ENCODE results near the gene ADRM1.

Gene ADRM1

DNA sequence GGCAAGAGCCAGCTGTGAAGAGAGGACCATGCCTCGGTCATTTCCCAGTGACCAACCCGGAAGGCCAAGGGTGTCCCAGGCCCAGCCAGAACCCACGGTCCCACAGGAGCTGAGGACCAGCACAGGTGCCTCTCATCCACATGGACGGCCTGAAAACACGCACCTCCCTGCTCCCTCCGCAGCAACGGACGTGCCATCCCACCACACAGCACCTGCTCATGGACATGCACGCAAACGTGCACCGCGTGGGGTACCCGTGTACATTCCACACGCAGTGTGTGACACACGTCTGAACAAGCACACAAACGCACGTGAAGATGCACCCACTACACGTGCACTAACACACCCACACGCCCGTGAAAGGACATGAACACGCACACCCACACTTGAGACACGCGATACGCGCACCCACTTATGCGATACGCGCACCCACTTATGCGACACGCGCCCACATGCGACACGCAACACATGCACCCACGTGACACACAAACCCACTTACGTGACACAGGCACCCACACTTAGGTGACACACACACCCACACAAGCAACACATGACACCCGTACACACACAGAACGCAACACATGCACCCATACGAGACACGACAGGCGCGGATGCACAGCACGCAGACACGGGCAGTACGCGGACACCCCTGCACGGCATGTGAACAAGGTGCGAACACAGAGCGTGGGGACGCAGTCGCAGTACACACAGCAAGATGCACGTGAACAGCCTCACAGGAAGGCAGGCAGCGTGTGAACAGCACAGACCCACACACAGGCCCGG, 34.2 kb downstream of the ADRM1 start:
- no peak for DNase-seq (ENCODE audit: extremely low spot score)
- no peak for TF ChIP-seq CTBP1 (IDR thresholded peaks at IDR 0.05; ENCODE audit: borderline replicate concordance)
- no peak for TF ChIP-seq FOXK2 (IDR thresholded peaks at IDR 0.05)
- no peak for TF ChIP-seq BHLHE40 (IDR thresholded peaks at IDR 0.05; ENCODE audit: borderline replicate concordance)
- TF ChIP-seq HDGF (IDR thresholded peaks at IDR 0.05; ENCODE audit: borderline replicate concordance) = no peak
- no peak for TF ChIP-seq FOXM1 (IDR thresholded peaks at IDR 0.05; ENCODE audit: borderline replicate concordance)
- TF ChIP-seq ARNT (IDR thresholded peaks at IDR 0.05) = no peak
- TF ChIP-seq, protein P1, sequence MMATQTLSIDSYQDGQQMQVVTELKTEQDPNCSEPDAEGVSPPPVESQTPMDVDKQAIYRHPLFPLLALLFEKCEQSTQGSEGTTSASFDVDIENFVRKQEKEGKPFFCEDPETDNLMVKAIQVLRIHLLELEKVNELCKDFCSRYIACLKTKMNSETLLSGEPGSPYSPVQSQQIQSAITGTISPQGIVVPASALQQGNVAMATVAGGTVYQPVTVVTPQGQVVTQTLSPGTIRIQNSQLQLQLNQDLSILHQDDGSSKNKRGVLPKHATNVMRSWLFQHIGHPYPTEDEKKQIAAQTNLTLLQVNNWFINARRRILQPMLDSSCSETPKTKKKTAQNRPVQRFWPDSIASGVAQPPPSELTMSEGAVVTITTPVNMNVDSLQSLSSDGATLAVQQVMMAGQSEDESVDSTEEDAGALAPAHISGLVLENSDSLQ (IDR thresholded peaks at IDR 0.05) = no peak
- TF ChIP-seq ELF4 (IDR thresholded peaks at IDR 0.05) = no peak
- no peak for TF ChIP-seq NFRKB (IDR thresholded peaks at IDR 0.05)
- no peak for TF ChIP-seq SP1 (IDR thresholded peaks at IDR 0.05)
- no peak for TF ChIP-seq TARDBP (IDR thresholded peaks at IDR 0.05)
- TF ChIP-seq FOXA1 (IDR thresholded peaks at IDR 0.05) = no peak
- no peak for TF ChIP-seq ZNF384 (IDR thresholded peaks at IDR 0.05)
- TF ChIP-seq L3MBTL2 (conservative IDR thresholded peaks at IDR 0.05) = no peak
- POLR2A ChIA-PET = no interaction called here
- CTCF ChIA-PET = no interaction called here

DNA sequence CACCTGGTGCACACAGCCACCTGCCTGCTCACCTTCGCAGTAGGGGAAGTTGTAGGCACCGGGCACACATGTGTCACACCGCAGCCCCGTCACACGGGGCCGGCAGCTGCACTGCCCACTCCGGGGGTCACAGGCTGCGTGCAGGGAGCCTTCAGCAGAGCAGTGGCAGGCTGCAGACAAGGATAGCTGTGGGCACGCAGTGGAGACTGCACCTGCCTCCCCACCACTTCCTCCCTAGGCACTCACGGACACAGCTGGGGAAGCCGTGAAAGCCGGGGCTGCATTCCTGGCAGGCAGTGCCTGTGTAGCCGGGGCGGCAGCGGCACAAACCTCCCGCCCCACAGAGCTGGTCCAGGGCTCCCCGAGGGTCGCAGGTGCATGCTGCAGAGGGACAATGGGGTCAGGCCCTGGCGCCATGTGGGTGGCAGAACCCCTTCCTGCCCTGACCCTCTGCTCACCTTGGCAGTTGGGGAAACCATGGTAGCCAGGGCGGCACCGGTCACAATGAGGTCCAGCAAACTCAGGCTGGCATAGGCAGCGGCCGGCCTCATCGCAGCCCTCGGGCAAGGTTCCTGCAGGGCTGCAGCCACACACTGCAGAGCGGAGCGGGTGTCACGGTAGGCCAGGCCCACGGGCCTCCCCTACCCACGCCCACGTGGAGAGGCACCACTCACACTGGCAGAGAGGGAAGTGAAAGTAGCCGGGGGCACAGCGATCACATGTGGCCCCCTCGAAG, 34.9 kb downstream of the ADRM1 start:
- ChIA-PET POLR2A (no interaction called here), CTCF (no interaction called here)
- no peak for TF ChIP-seq TARDBP (IDR thresholded peaks at IDR 0.05)
- no peak for DNase-seq (ENCODE audit: extremely low spot score)

DNA sequence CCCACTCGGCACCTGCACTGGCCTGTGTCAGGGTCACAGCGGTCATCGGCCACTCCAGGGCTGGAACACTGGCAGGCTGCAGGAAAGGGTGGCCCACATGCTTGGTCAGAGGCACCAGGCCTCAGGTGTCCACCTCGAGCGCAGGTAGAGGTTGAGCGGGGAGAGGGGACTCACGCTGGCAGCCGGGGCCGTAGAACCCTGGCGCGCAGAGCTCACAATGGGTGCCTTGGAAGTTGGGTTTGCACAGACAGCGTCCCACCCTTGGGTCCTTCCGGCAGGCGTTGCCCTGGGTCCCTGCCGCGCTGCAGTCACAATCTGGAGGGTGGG, 35.5 kb downstream of the ADRM1 start:
- TF ChIP-seq LEF1 (IDR thresholded peaks at IDR 0.05; ENCODE audit: borderline replicate concordance) (no peak), CTBP1 (IDR thresholded peaks at IDR 0.05; ENCODE audit: borderline replicate concordance) (no peak), FOXA1 (IDR thresholded peaks at IDR 0.05) (no peak), ZNF384 (IDR thresholded peaks at IDR 0.05) (no peak), TARDBP (IDR thresholded peaks at IDR 0.05) (no peak), L3MBTL2 (conservative IDR thresholded peaks at IDR 0.05) (no peak)
- CTCF ChIA-PET = no interaction called here
- DNase-seq (ENCODE audit: extremely low spot score) = no peak
- POLR2A ChIA-PET = no interaction called here

DNA sequence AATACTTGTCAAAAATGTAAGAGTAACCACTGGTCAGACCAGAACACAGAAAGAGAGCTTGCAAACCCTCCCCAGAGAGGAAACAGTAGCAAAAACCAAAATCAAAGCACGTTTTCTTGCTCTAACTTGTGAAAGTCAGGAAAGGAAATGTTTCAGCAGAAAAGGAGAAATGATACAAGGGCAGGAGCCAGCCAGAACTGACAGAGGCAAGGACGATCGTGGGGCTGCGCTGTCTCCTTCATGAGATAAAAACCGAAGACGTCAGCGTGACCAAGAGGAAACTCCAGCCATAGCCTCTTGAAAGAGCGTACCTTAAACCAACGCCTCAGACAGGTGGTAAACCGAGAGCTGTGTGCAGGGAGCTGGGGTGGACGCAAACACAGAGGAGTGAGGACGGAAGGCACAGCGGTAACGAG, 36.9 kb downstream of the ADRM1 start:
- TF ChIP-seq CTBP1 (IDR thresholded peaks at IDR 0.05; ENCODE audit: borderline replicate concordance) = no peak
- no peak for TF ChIP-seq FOXA1 (IDR thresholded peaks at IDR 0.05)
- TF ChIP-seq BHLHE40 (IDR thresholded peaks at IDR 0.05; ENCODE audit: borderline replicate concordance) = no peak
- TF ChIP-seq FOXK2 (IDR thresholded peaks at IDR 0.05) = no peak
- no peak for TF ChIP-seq ELF4 (IDR thresholded peaks at IDR 0.05)
- TF ChIP-seq SP1 (IDR thresholded peaks at IDR 0.05) = no peak
- no peak for TF ChIP-seq HDGF (IDR thresholded peaks at IDR 0.05; ENCODE audit: borderline replicate concordance)
- TF ChIP-seq NFRKB (IDR thresholded peaks at IDR 0.05) = no peak
- no peak for TF ChIP-seq ARNT (IDR thresholded peaks at IDR 0.05)
- no peak for TF ChIP-seq SUZ12 (IDR thresholded peaks at IDR 0.05)
- no peak for TF ChIP-seq L3MBTL2 (conservative IDR thresholded peaks at IDR 0.05)
- no peak for TF ChIP-seq FOXM1 (IDR thresholded peaks at IDR 0.05; ENCODE audit: borderline replicate concordance)
- TF ChIP-seq TARDBP (IDR thresholded peaks at IDR 0.05) = no peak
- TF ChIP-seq LEF1 (IDR thresholded peaks at IDR 0.05; ENCODE audit: borderline replicate concordance) = no peak
- DNase-seq (ENCODE audit: extremely low spot score) = no peak
- CTCF ChIA-PET = no interaction called here
- POLR2A ChIA-PET = no interaction called here

DNA sequence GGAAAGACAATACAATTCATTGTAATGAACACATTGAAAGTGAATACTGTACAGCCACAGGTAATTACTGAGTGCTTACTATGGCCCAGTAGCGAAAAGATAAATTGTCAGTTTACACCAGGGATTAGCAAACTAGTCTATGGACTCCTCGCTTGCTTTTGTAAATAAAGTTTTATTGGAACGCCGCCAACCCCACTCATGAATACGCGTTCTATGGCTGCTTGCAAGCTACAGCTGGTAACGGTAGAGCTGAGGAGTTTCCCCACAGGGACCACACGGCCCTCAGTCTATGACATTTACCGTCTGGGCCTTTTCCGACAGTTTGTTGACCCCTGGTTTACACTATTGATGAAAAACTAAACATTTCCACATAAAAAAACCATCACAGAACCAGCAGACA, 40.1 kb downstream of the ADRM1 start:
- DNase-seq (ENCODE audit: extremely low spot score) = no peak
- CTCF ChIA-PET = interaction anchor here (1.1 kb wide), 1 partner anchor 26 kb away, joined by 5 read pairs; no protein-coding TSS in a partner anchor
- POLR2A ChIA-PET = no interaction called here
- no peak for TF ChIP-seq FOXK2 (IDR thresholded peaks at IDR 0.05)
- no peak for TF ChIP-seq CTBP1 (IDR thresholded peaks at IDR 0.05; ENCODE audit: borderline replicate concordance)
- no peak for TF ChIP-seq LEF1 (IDR thresholded peaks at IDR 0.05; ENCODE audit: borderline replicate concordance)
- no peak for TF ChIP-seq SUZ12 (IDR thresholded peaks at IDR 0.05)
- TF ChIP-seq BHLHE40 (IDR thresholded peaks at IDR 0.05; ENCODE audit: borderline replicate concordance) = no peak
- TF ChIP-seq ARNT (IDR thresholded peaks at IDR 0.05) = no peak
- no peak for TF ChIP-seq TARDBP (IDR thresholded peaks at IDR 0.05)
- no peak for TF ChIP-seq NFRKB (IDR thresholded peaks at IDR 0.05)
- no peak for TF ChIP-seq ZNF384 (IDR thresholded peaks at IDR 0.05)
- no peak for TF ChIP-seq FOXM1 (IDR thresholded peaks at IDR 0.05; ENCODE audit: borderline replicate concordance)
- TF ChIP-seq ELF4 (IDR thresholded peaks at IDR 0.05) = no peak
- no peak for TF ChIP-seq SP1 (IDR thresholded peaks at IDR 0.05)
- no peak for TF ChIP-seq L3MBTL2 (conservative IDR thresholded peaks at IDR 0.05)

DNA sequence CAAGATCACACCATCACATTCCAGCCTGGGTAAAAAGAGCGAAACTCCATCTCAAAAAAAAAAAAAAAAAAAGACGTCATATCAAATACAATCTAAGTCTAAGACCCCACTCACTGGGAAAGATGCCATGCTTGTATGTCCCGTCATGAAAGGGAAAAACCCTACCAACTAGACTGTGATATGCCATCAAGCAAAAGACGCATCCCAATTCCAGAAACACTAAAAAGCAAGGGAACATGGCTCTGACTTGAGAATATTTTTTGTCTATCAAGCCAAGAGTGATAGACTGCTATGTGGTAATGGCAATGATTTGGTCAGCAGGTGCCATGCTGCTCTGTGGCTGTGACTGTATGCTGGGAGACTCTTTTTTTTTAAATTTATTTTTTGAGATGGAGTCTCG, 41.3 kb downstream of the ADRM1 start:
- POLR2A ChIA-PET = no interaction called here
- DNase-seq (ENCODE audit: extremely low spot score) = no peak
- CTCF ChIA-PET = interaction anchor here (0.7 to 1.1 kb wide), 3 partner anchors 10 to 38 kb away, joined by 3 to 7 read pairs (median 5); no protein-coding TSS in a partner anchor

More for the DNA sequence above, 41.3 kb downstream of the ADRM1 start:
- no peak for TF ChIP-seq FOXK2 (IDR thresholded peaks at IDR 0.05)
- no peak for TF ChIP-seq ELF4 (IDR thresholded peaks at IDR 0.05)
- TF ChIP-seq HDGF (IDR thresholded peaks at IDR 0.05; ENCODE audit: borderline replicate concordance) = no peak
- no peak for TF ChIP-seq NFRKB (IDR thresholded peaks at IDR 0.05)
- no peak for TF ChIP-seq L3MBTL2 (conservative IDR thresholded peaks at IDR 0.05)
- TF ChIP-seq FOXA1 (IDR thresholded peaks at IDR 0.05) = no peak
- TF ChIP-seq LEF1 (IDR thresholded peaks at IDR 0.05; ENCODE audit: borderline replicate concordance) = no peak
- TF ChIP-seq, protein P1 (IDR thresholded peaks at IDR 0.05) = no peak
- no peak for TF ChIP-seq TARDBP (IDR thresholded peaks at IDR 0.05)
- no peak for TF ChIP-seq BHLHE40 (IDR thresholded peaks at IDR 0.05; ENCODE audit: borderline replicate concordance)
- TF ChIP-seq FOXM1 (IDR thresholded peaks at IDR 0.05; ENCODE audit: borderline replicate concordance) = no peak
- no peak for TF ChIP-seq ZNF384 (IDR thresholded peaks at IDR 0.05)

All from HEK293T (cell line).